HFFc6 (cell line): ENCODE results near the gene MIPEP. TPM values are rescaled to one million over a fixed set of nuclear protein-coding genes. Genes with fewer than 3 reads are reported as not detected.

ENCODE experiments used
- DNase-seq: peaks from one replicate; pipeline ENCODE4 v3.0.0-alpha.2; 2018
- H3K27ac Mint-ChIP-seq: 2 replicates; pipeline ENCODE4 v1.8.0; 2020; ENCODE audit warnings: mild to moderate bottlenecking, mixed read lengths
- H3K27me3 Mint-ChIP-seq: 2 replicates; pipeline ENCODE4 v1.8.0; 2021; ENCODE audit warnings: mild to moderate bottlenecking, moderate library complexity, mixed read lengths; ENCODE audit not compliant: insufficient read depth
- H3K36me3 Mint-ChIP-seq: 2 replicates; pipeline ENCODE4 v1.8.0; 2021; ENCODE audit warnings: low read depth, mixed read lengths
- H3K4me1 Mint-ChIP-seq: 2 replicates; pipeline ENCODE4 v1.8.0; 2020; ENCODE audit warnings: low read depth, mixed read lengths
- H3K4me3 Mint-ChIP-seq: 2 replicates; pipeline ENCODE4 v1.8.0; 2020; ENCODE audit warnings: mild to moderate bottlenecking, moderate library complexity, mixed read lengths
- H3K9me3 Mint-ChIP-seq: 2 replicates; pipeline ENCODE4 v1.8.0; 2020; ENCODE audit warnings: mild to moderate bottlenecking, mixed read lengths
- CTCF ChIP-seq: fragments of 200-600 bp; sonication (generic); IDR thresholded peaks from 2 replicates; pipeline ENCODE4 v1.5.0; 2021; ENCODE audit warnings: antibody characterized with exemption, mild to moderate bottlenecking
- total RNA-seq, 6 experiments: library from RNA; stranded (reverse); fragmentation: NEBNext Ultra II Directional; extraction: Animal tissue kit (Norgen Biotek cat#: 25700); gene quantifications; 2 replicates in 1 of 6; 3 replicates in 5 of 6; pipeline ENCODE4 v1.2.3, GENCODE V29; 2021

MIPEP gene
- total RNA-seq, 6 experiments from 2014 or later, result 11.3 to 15.6 (median 13.1) TPM

- Mint-ChIP-seq H3K27me3 (no peaks in the 10 kb centered on the region), H3K36me3 (no peaks in the 10 kb centered on the region), H3K27ac (no peak overlapping the region), H3K9me3 (no peaks in the 10 kb centered on the region), H3K4me3 (no peak overlapping the region), H3K4me1 (peaks cover 9% of the 10 kb centered on the region; the same call in 1 of the 2 replicates)
- TF ChIP-seq CTCF, result peak; percentile 35; the same call in 1 of the 2 replicates
- no peak for DNase-seq
These were observed 18.7 kb downstream of the MIPEP start for GRCh38 chr13:23870356-23871140.

GRCh38 chr13:23868521-23868920, 20.7 kb downstream of the MIPEP start:
- Mint-ChIP-seq H3K27me3 (no peaks in the 10 kb centered on the region), H3K4me1 (peaks cover 9% of the 10 kb centered on the region; the same call in 1 of the 2 replicates), H3K27ac (no peak overlapping the region), H3K36me3 (no peaks in the 10 kb centered on the region), H3K4me3 (no peak overlapping the region), H3K9me3 (no peaks in the 10 kb centered on the region)
- no peak; the same call in 1 of the 2 replicates for TF ChIP-seq CTCF
- DNase-seq, result peak; percentile 64

- no peak overlapping the region for H3K4me3 Mint-ChIP-seq
- no peaks in the 10 kb centered on the region for H3K36me3 Mint-ChIP-seq
- H3K27ac Mint-ChIP-seq, result no peak overlapping the region
- DNase-seq, result peak; percentile 45
- peaks cover 9% of the 10 kb centered on the region; the same call in 1 of the 2 replicates for H3K4me1 Mint-ChIP-seq
- H3K27me3 Mint-ChIP-seq, result no peaks in the 10 kb centered on the region
- no peaks in the 10 kb centered on the region for H3K9me3 Mint-ChIP-seq
- no peak for TF ChIP-seq CTCF
These were observed 22.1 kb downstream of the MIPEP start for GRCh38 chr13:23867027-23867491.

GRCh38 chr13:23866420-23867026, 22.7 kb downstream of the MIPEP start:
- no peaks in the 10 kb centered on the region for H3K9me3 Mint-ChIP-seq
- no peak overlapping the region for H3K4me3 Mint-ChIP-seq
- no peak for TF ChIP-seq CTCF
- no peak for DNase-seq
- peaks cover 9% of the 10 kb centered on the region; the same call in 1 of the 2 replicates for H3K4me1 Mint-ChIP-seq
- H3K27me3 Mint-ChIP-seq, result no peaks in the 10 kb centered on the region
- H3K36me3 Mint-ChIP-seq, result 0 out of 2 replicates have a peak, but pooled peaks cover 3% of the 10 kb centered on the region
- H3K27ac Mint-ChIP-seq, result no peak overlapping the region

- no peaks in the 10 kb centered on the region for H3K9me3 Mint-ChIP-seq
- no peaks in the 10 kb centered on the region for H3K27me3 Mint-ChIP-seq
- DNase-seq, result no peak
- peaks cover 4% of the 10 kb centered on the region; the same call in 1 of the 2 replicates for H3K4me1 Mint-ChIP-seq
- no peak overlapping the region for H3K4me3 Mint-ChIP-seq
- peak overlapping the region; percentile 56; the same call in 1 of the 2 replicates for H3K27ac Mint-ChIP-seq
- TF ChIP-seq CTCF, result no peak
- H3K36me3 Mint-ChIP-seq, result 0 out of 2 replicates have a peak, but pooled peaks cover 5% of the 10 kb centered on the region
These were observed 23.3 kb downstream of the MIPEP start for GRCh38 chr13:23865906-23866305.
